HEK293 (cell line): ENCODE data around the gene DHPS.
A peak's percentile ranks its signal among the peaks of the same experiment; 100 is the strongest.

Experiments used
- ELK4 ChIP-seq: IDR thresholded peaks from 2 replicates; pipeline ENCODE4 v1.6.1; 2011; ENCODE audit warnings: mild to moderate bottlenecking, low read depth, low read length, borderline replicate concordance
- KLF1 ChIP-seq: fragments of 450-650 bp; formaldehyde crosslinking; IDR thresholded peaks from 2 replicates; pipeline ENCODE4 v1.5.1; 2016; ENCODE audit warnings: missing biosample characterization, missing genetic modification characterization
- KLF10 ChIP-seq: fragments of 450-650 bp; IDR thresholded peaks from 2 replicates; pipeline ENCODE4 v1.5.1; 2018; ENCODE audit warnings: missing biosample characterization, mild to moderate bottlenecking, missing genetic modification characterization
- KLF17 ChIP-seq: fragments of 450-650 bp; formaldehyde crosslinking; IDR thresholded peaks from 2 replicates; pipeline ENCODE4 v1.5.1; 2016; ENCODE audit warnings: missing biosample characterization, missing genetic modification characterization
- KLF8 ChIP-seq: fragments of 450-650 bp; formaldehyde crosslinking; IDR thresholded peaks from 2 replicates; pipeline ENCODE4 v1.5.1; 2016; ENCODE audit warnings: missing biosample characterization, missing genetic modification characterization
- SETDB1 ChIP-seq: IDR thresholded peaks from one replicate; pipeline ENCODE4 v1.6.1; 2017; ENCODE audit warnings: mild to moderate bottlenecking, low read length, moderate library complexity, mixed read lengths; ENCODE audit not compliant: insufficient read length
- TCF7L2 ChIP-seq: IDR thresholded peaks from 2 replicates; pipeline ENCODE4 v1.6.1; 2011; ENCODE audit warnings: low read depth, mild to moderate bottlenecking, inconsistent platforms, low read length, moderate library complexity, borderline replicate concordance
- YY2 ChIP-seq: fragments of 450-650 bp; formaldehyde crosslinking; IDR thresholded peaks from 2 replicates; pipeline ENCODE4 v1.5.1; 2016; ENCODE audit warnings: missing biosample characterization, missing genetic modification characterization
- ZBTB1 ChIP-seq: fragments of 450-650 bp; formaldehyde crosslinking; IDR thresholded peaks from 2 replicates; pipeline ENCODE4 v1.5.1; 2016; ENCODE audit warnings: missing biosample characterization, missing genetic modification characterization
- ZBTB17 ChIP-seq: fragments of 450-650 bp; formaldehyde crosslinking; IDR thresholded peaks from 2 replicates; pipeline ENCODE4 v1.5.1; 2016; ENCODE audit warnings: missing biosample characterization, missing genetic modification characterization
- ZBTB26 ChIP-seq: fragments of 450-650 bp; formaldehyde crosslinking; optimal IDR thresholded peaks from 2 replicates; pipeline ENCODE3; 2016; ENCODE audit warnings: missing biosample characterization, mild to moderate bottlenecking, missing genetic modification characterization
- ZBTB44 ChIP-seq: fragments of 450-650 bp; IDR thresholded peaks from 2 replicates; pipeline ENCODE4 v1.5.1; 2018; ENCODE audit warnings: missing biosample characterization, mild to moderate bottlenecking, missing genetic modification characterization
- ZNF132 ChIP-seq: fragments of 450-650 bp; formaldehyde crosslinking; IDR thresholded peaks from 2 replicates; pipeline ENCODE4 v1.5.1; 2017; ENCODE audit warnings: missing biosample characterization, missing genetic modification characterization, borderline replicate concordance
- ZNF148 ChIP-seq: fragments of 450-650 bp; formaldehyde crosslinking; IDR thresholded peaks from 2 replicates; pipeline ENCODE4 v1.5.0; 2017; ENCODE audit warnings: missing biosample characterization, missing genetic modification characterization, borderline replicate concordance
- ZNF324 ChIP-seq: fragments of 450-650 bp; formaldehyde crosslinking; IDR thresholded peaks from 2 replicates; pipeline ENCODE4 v1.5.1; 2016; ENCODE audit warnings: missing biosample characterization, missing genetic modification characterization
- ZNF398 ChIP-seq: fragments of 450-650 bp; formaldehyde crosslinking; IDR thresholded peaks from 2 replicates; pipeline ENCODE4 v1.5.1; 2017; ENCODE audit warnings: missing biosample characterization, missing genetic modification characterization
- ZNF404 ChIP-seq: fragments of 450-650 bp; formaldehyde crosslinking; IDR thresholded peaks from 2 replicates; pipeline ENCODE4 v1.5.1; 2017; ENCODE audit warnings: missing biosample characterization, missing genetic modification characterization
- ZNF433 ChIP-seq: fragments of 450-650 bp; formaldehyde crosslinking; IDR thresholded peaks from 2 replicates; pipeline ENCODE4 v1.5.1; 2016; ENCODE audit warnings: missing biosample characterization, missing genetic modification characterization, low read depth
- ZNF488 ChIP-seq: fragments of 450-650 bp; formaldehyde crosslinking; IDR thresholded peaks from 2 replicates; pipeline ENCODE4 v1.5.1; 2016; ENCODE audit warnings: missing biosample characterization, missing genetic modification characterization
- ZNF561 ChIP-seq: fragments of 450-650 bp; IDR thresholded peaks from 2 replicates; pipeline ENCODE4 v1.5.1; 2018; ENCODE audit warnings: missing biosample characterization, missing genetic modification characterization, borderline replicate concordance
- ZNF580 ChIP-seq: fragments of 450-650 bp; formaldehyde crosslinking; IDR thresholded peaks from 2 replicates; pipeline ENCODE4 v1.5.1; 2016; ENCODE audit warnings: missing biosample characterization, missing genetic modification characterization
- ZNF704 ChIP-seq: fragments of 450-650 bp; formaldehyde crosslinking; IDR thresholded peaks from 2 replicates; pipeline ENCODE4 v1.5.1; 2016; ENCODE audit warnings: missing biosample characterization, missing genetic modification characterization
- ZNF791 ChIP-seq: fragments of 450-650 bp; formaldehyde crosslinking; IDR thresholded peaks from 2 replicates; pipeline ENCODE4 v1.5.1; 2016; ENCODE audit warnings: missing biosample characterization, missing genetic modification characterization
- ZSCAN5A ChIP-seq: fragments of 450-650 bp; formaldehyde crosslinking; IDR thresholded peaks from 2 replicates; pipeline ENCODE4 v1.5.1; 2016; ENCODE audit warnings: missing biosample characterization, missing genetic modification characterization

Gene DHPS

GRCh38 chr19:12669270-12670158, 12.2 kb downstream of the DHPS start (continued):
- TF ChIP-seq ZSCAN5A (tag by site-specific recombination) (peak; percentile 80; the same call in 1 of the 2 replicates), KLF8 (peak; percentile 94), ZNF433 (no peak), ZNF791 (tag by site-specific recombination) (no peak), KLF1 (tag by site-specific recombination) (no peak), TCF7L2 (peak; percentile 77), ELK4 (no peak), ZBTB1 (tag by site-specific recombination) (no peak), ZNF148 (tag by site-specific recombination) (0 out of 2 replicates have a peak, but pooled peaks have one; percentile 60), ZNF404 (tag by site-specific recombination) (no peak), KLF17 (tag by site-specific recombination) (peak; percentile 96), YY2 (peak; percentile 75; the same call in 1 of the 2 replicates), ZNF704 (tag by site-specific recombination) (no peak), ZNF561 (tag by site-specific recombination) (peak; percentile 93), ZNF324 (tag by site-specific recombination) (peak; percentile 98), ZNF132 (tag by site-specific recombination) (no peak), ZNF580 (tag by site-specific recombination) (peak; percentile 97), ZNF398 (tag by site-specific recombination) (no peak), SETDB1 (no peak), ZBTB17 (tag by site-specific recombination) (peak; percentile 80), ZNF488 (tag by site-specific recombination) (peak; percentile 59; the same call in 1 of the 2 replicates), ZBTB26 (tag by site-specific recombination) (peak; percentile 8), KLF10 (tag by site-specific recombination) (peak; percentile 86; the same call in 1 of the 2 replicates), ZBTB44 (tag by site-specific recombination) (peak; percentile 69; the same call in 1 of the 2 replicates)
